ENCODE results near the gene LRP10. TPM values are rescaled to one million over a fixed set of nuclear protein-coding genes. Genes with fewer than 3 reads are reported as not detected.

LRP10 gene
- polyA plus RNA-seq, 1 experiment = 308 TPM

DNA sequence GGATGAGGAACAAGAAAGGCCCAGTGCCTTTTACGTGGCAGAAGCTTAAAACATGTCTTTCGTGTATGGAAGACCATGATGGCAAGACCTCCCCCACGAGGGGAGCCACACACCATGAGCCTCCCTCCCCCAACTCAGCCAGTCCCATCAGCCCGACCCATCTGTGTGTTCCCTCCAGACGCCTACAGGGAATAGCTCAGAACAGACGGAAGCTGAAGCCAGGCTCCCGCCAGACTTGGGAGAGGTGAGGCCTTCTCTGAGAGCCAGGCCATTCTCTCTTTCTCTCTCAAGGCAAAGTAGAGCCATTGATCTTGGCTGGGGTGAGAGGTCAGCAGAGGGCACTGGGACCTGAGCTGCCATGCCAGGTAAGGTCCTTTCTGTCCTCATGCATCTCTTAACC is 20.9 kb downstream of the LRP10 start:
- Histone ChIP-seq H3K36me3 (ENCODE audit: control insufficient read depth, insufficient read depth, low read length) (no peaks in the 10 kb centered on the region), H3K4me3 (ENCODE audit: low read depth, low read length) (no peak overlapping the region), H3K27me3 (ENCODE audit: control insufficient read depth, insufficient read depth, low read length) (no peaks in the 10 kb centered on the region)
- no peak for DNase-seq (ENCODE audit: low read depth)
- TF ChIP-seq, protein P1, sequence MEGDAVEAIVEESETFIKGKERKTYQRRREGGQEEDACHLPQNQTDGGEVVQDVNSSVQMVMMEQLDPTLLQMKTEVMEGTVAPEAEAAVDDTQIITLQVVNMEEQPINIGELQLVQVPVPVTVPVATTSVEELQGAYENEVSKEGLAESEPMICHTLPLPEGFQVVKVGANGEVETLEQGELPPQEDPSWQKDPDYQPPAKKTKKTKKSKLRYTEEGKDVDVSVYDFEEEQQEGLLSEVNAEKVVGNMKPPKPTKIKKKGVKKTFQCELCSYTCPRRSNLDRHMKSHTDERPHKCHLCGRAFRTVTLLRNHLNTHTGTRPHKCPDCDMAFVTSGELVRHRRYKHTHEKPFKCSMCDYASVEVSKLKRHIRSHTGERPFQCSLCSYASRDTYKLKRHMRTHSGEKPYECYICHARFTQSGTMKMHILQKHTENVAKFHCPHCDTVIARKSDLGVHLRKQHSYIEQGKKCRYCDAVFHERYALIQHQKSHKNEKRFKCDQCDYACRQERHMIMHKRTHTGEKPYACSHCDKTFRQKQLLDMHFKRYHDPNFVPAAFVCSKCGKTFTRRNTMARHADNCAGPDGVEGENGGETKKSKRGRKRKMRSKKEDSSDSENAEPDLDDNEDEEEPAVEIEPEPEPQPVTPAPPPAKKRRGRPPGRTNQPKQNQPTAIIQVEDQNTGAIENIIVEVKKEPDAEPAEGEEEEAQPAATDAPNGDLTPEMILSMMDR (IDR thresholded peaks at IDR 0.05; ENCODE audit: insufficient read depth, low read depth, low read length) = no peak
- CTCF ChIA-PET = interaction anchor here (0.8 to 2.1 kb wide), 6 partner anchors 10 to 322 kb away, joined by 3 to 6 read pairs (median 3); partner anchors contain the start of gene REM2
- POLR2A ChIA-PET = no interaction called here

DNA sequence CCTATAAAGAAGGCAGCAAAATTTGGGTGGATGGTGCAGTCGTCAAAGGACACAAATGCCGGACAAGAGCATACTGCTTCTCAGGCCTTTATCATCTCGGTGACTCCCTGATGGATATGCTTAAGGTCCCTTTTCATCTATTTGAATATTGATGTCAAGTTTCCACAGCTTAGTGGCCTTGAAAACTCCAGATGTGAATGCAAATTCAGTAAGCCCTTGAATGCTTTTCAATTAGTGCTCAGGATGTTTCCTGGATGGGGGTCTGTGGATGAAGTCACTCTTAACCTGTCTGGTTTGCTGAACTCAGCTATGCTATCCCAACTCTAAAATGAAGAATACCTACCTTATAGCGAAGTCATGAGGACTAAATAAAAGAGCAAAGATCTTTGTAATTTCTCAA is 22.2 kb downstream of the LRP10 start:
- TF ChIP-seq, protein P1 (IDR thresholded peaks at IDR 0.05; ENCODE audit: insufficient read depth, low read depth, low read length) = no peak
- POLR2A ChIA-PET = interaction anchor here (0.6 kb wide), 1 partner anchor 91 kb away, joined by 6 read pairs; no protein-coding TSS in a partner anchor
- no peaks in the 10 kb centered on the region for H3K36me3 ChIP-seq (ENCODE audit: control insufficient read depth, insufficient read depth, low read length)
- CTCF ChIA-PET = interaction anchor here (1.0 to 10.4 kb wide), 5 partner anchors 11 to 219 kb away, joined by 3 to 95 read pairs (median 6); partner anchors contain the start of genes LRP10 and REM2
- no peak overlapping the region for H3K4me3 ChIP-seq (ENCODE audit: low read depth, low read length)
- no peak for DNase-seq (ENCODE audit: low read depth)
- H3K27me3 ChIP-seq (ENCODE audit: control insufficient read depth, insufficient read depth, low read length) = no peaks in the 10 kb centered on the region

DNA sequence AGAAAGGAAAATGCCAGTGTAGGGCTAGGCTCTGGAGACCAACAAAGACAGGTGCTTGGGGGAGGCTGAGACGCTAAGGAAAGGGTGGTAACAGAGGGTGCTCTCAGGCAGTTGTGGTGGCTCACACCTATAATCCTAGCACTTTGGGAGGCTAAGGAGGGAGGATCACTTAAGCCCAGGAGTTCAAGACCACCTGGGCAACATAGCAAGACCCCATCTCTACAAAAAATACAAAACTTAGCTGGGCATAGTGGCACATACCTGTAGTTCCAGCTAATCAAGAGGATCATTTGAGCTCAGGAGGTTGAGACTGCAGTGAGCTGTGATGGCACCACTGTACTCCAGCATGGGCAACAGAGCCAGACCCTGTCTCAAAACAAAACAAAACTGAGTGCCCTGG is 23.9 kb downstream of the LRP10 start:
- H3K27me3 ChIP-seq (ENCODE audit: control insufficient read depth, insufficient read depth, low read length) = no peaks in the 10 kb centered on the region
- no peak overlapping the region for H3K4me3 ChIP-seq (ENCODE audit: low read depth, low read length)
- TF ChIP-seq, protein P1 (IDR thresholded peaks at IDR 0.05; ENCODE audit: insufficient read depth, low read depth, low read length) = no peak
- DNase-seq (ENCODE audit: low read depth) = no peak
- H3K36me3 ChIP-seq (ENCODE audit: control insufficient read depth, insufficient read depth, low read length) = no peaks in the 10 kb centered on the region
- CTCF ChIA-PET = interaction anchor here (1.1 to 10.4 kb wide), 5 partner anchors 8 to 338 kb away, joined by 3 to 95 read pairs (median 6); partner anchors contain the start of gene LRP10
- POLR2A ChIA-PET = no interaction called here

DNA sequence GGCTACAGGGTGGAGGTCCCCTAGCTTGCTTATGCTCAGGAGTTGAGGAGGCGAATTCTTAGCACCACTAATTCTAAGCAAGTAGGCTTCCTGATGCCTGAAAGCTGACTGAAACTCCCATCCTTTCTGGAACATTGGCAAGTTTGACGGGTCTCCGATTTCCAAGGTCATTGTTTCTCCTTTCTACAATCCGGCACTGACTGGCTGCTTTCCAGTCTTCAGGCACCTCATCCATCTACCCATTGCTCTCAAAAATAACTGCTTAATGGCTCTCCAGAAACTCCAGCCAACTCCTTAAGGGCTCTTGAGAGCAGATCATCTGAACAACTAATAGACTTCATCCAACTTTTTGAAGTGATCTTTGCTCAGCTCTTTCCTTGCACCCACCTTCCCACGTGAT is 24.8 kb downstream of the LRP10 start:
- TF ChIP-seq, protein P1 (IDR thresholded peaks at IDR 0.05; ENCODE audit: insufficient read depth, low read depth, low read length) = no peak
- H3K4me3 ChIP-seq (ENCODE audit: low read depth, low read length) = no peak overlapping the region
- no peak for DNase-seq (ENCODE audit: low read depth)
- 0 out of 2 replicates have a peak, but pooled peaks cover 2% of the 10 kb centered on the region for H3K36me3 ChIP-seq (ENCODE audit: control insufficient read depth, insufficient read depth, low read length)
- ChIA-PET POLR2A (no interaction called here), CTCF (interaction anchor here (1.1 to 10.4 kb wide), 10 partner anchors 9 to 339 kb away, joined by 3 to 95 read pairs (median 4); partner anchors contain the start of gene LRP10)
- H3K27me3 ChIP-seq (ENCODE audit: control insufficient read depth, insufficient read depth, low read length) = no peaks in the 10 kb centered on the region

DNA sequence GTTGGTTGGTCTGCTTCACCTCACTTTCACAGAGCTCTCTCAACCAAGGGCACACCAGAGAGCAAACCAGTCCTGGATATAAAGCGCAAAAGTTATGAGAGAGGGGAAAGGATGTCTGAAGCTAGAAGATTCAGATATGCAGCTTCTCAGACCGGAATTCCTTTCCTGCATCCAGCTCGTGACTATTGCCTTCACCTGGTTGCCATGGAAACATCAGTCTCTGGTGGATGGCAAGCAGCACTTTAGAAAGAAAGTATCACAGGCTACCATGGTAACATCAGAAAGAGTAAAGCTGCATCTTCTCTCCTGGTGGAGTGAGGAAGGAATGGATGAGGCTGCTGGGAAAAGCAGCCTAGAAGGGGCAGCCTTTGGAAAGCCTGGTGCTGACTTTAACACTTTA is 25.2 kb downstream of the LRP10 start:
- ChIA-PET CTCF (interaction anchor here (0.6 to 10.4 kb wide), 11 partner anchors 10 to 340 kb away, joined by 3 to 95 read pairs (median 4); partner anchors contain the start of gene LRP10), POLR2A (interaction anchor here (0.6 kb wide), 1 partner anchor 113 kb away, joined by 6 read pairs; no protein-coding TSS in a partner anchor)
- H3K36me3 ChIP-seq (ENCODE audit: control insufficient read depth, insufficient read depth, low read length) = peaks cover 2% of the 10 kb centered on the region; the same call in 1 of the 2 replicates
- TF ChIP-seq, protein P1 (IDR thresholded peaks at IDR 0.05; ENCODE audit: insufficient read depth, low read depth, low read length) = no peak
- no peaks in the 10 kb centered on the region for H3K27me3 ChIP-seq (ENCODE audit: control insufficient read depth, insufficient read depth, low read length)
- no peak overlapping the region for H3K4me3 ChIP-seq (ENCODE audit: low read depth, low read length)
- DNase-seq (ENCODE audit: low read depth) = no peak
